Gastroesophageal sphincter (tissue), 3 donors: ENCODE results near the gene ANGPTL5.

ENCODE experiments used
- EP300 ChIP-seq: sonication (generic); formaldehyde crosslinking; IDR thresholded peaks from one replicate; pipeline ENCODE4 v1.6.1; 2017; ENCODE audit warnings: antibody characterized with exemption, mild to moderate bottlenecking
- POLR2A ChIP-seq, 2 donors: fragments of 450-650 bp; IDR thresholded peaks; one replicate each; pipeline ENCODE4 v1.6.1; 2017; ENCODE audit warnings: antibody characterized with exemption in 2 of 2, mild to moderate bottlenecking in 2 of 2, moderate library complexity in 1 of 2
- POLR2AphosphoS5 ChIP-seq: sonication (generic); formaldehyde crosslinking; IDR thresholded peaks from one replicate; pipeline ENCODE4 v1.6.1; 2017; ENCODE audit warnings: antibody characterized with exemption
- TF ChIP-seq, protein P1 (sequence below), 4 experiments: fragments of 200-600 bp in 2 of 4; fragments of 450-650 bp in 2 of 4; sonication (generic) in 1 of 4; IDR thresholded peaks; one replicate each; pipeline ENCODE4 v1.5.1; 2017 to 2019; ENCODE audit warnings: antibody characterized with exemption in 4 of 4, mild to moderate bottlenecking in 2 of 4, moderate library complexity in 2 of 4

DNA sequence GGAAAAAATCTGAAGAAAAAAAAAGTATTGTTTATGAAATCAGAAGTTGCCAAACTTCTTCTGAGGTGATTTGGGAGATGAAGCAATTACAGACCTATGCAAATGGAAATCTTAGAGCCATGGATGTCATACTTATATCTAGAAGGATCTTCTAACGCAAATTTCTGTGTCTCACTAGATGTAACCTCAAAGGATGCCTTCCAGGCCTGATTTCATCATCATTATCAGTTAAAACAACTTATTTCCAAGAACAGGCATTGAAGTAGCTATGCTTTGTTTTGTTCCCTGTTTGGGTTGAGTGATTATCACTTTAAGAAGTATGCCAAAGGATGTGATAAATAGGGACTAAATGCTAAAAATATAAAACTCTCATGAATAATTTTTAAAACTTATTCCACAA, 43.9 kb upstream of the ANGPTL5 start:
- TF ChIP-seq POLR2AphosphoS5 (no peak), POLR2A (IDR thresholded peaks at IDR 0.05) (no peak), EP300 (no peak)
- TF ChIP-seq, protein P1, sequence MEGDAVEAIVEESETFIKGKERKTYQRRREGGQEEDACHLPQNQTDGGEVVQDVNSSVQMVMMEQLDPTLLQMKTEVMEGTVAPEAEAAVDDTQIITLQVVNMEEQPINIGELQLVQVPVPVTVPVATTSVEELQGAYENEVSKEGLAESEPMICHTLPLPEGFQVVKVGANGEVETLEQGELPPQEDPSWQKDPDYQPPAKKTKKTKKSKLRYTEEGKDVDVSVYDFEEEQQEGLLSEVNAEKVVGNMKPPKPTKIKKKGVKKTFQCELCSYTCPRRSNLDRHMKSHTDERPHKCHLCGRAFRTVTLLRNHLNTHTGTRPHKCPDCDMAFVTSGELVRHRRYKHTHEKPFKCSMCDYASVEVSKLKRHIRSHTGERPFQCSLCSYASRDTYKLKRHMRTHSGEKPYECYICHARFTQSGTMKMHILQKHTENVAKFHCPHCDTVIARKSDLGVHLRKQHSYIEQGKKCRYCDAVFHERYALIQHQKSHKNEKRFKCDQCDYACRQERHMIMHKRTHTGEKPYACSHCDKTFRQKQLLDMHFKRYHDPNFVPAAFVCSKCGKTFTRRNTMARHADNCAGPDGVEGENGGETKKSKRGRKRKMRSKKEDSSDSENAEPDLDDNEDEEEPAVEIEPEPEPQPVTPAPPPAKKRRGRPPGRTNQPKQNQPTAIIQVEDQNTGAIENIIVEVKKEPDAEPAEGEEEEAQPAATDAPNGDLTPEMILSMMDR (IDR thresholded peaks at IDR 0.05): no peak
